HG02798 (cell line): Measurements from ENCODE around the gene RORB.

Experiments
- ATAC-seq: cut with Tn5 transposase; IDR thresholded peaks from one replicate; pipeline ENCODE4 v1.9.1; 2021; ENCODE audit warnings: mild to moderate bottlenecking; ENCODE audit not compliant: unreplicated experiment, poor library complexity

Gene RORB

GRCh38 chr9:74496819-74497747, at the start of gene RORB:
Gene RORB (plus strand): TSS chr9:74497335. CDS start chr9:74497977, 642 bp downstream.
- ATAC-seq = peak; percentile 98

- ATAC-seq = no peak
Observed at GRCh38 chr9:74447451-74448193, 49.5 kb upstream of the RORB start.

GRCh38 chr9:74449060-74449459, 48.1 kb upstream of the RORB start:
- no peak for ATAC-seq

- no peak for ATAC-seq
Observed at GRCh38 chr9:74458832-74459231, 38.3 kb upstream of the RORB start.

GRCh38 chr9:74463825-74464224, 33.3 kb upstream of the RORB start:
- ATAC-seq = no peak

- ATAC-seq = no peak
Observed at GRCh38 chr9:74478606-74479005, 18.5 kb upstream of the RORB start.

- ATAC-seq = no peak
Observed at GRCh38 chr9:74479711-74480110, 17.4 kb upstream of the RORB start.

GRCh38 chr9:74487395-74487794, 9.7 kb upstream of the RORB start:
- no peak for ATAC-seq

GRCh38 chr9:74493512-74493911, 3.6 kb upstream of the RORB start:
- ATAC-seq = no peak

- ATAC-seq = no peak
Observed at GRCh38 chr9:74494490-74494889, 2.6 kb upstream of the RORB start.

GRCh38 chr9:74496406-74496805, 729 bp upstream of the RORB start:
- ATAC-seq = no peak

GRCh38 chr9:74497748-74498620, 849 bp downstream of the RORB start:
- ATAC-seq = peak; percentile 15

GRCh38 chr9:74498621-74499095, 1.5 kb downstream of the RORB start:
- no peak for ATAC-seq

GRCh38 chr9:74499111-74499601, 2.0 kb downstream of the RORB start:
- no peak for ATAC-seq

- no peak for ATAC-seq
Observed at GRCh38 chr9:74499770-74500583, 2.8 kb downstream of the RORB start.

GRCh38 chr9:74500584-74500924, 3.4 kb downstream of the RORB start:
- no peak for ATAC-seq

- no peak for ATAC-seq
Observed at GRCh38 chr9:74501570-74501969, 4.4 kb downstream of the RORB start.

- no peak for ATAC-seq
Observed at GRCh38 chr9:74503219-74503618, 6.1 kb downstream of the RORB start.

- ATAC-seq = no peak
Observed at GRCh38 chr9:74503666-74504065, 6.5 kb downstream of the RORB start.
